MM.1S (cell line): ENCODE results near the gene DYNC1H1.

Experiments used
- EZH2 ChIP-seq: fragments of 300-600 bp; sonication (generic); optimal IDR thresholded peaks from 2 replicates; pipeline ENCODE3; 2017; ENCODE audit warnings: low read depth, mild to moderate bottlenecking, antibody characterized with exemption, low read length, mixed read lengths
- TF ChIP-seq, protein P1 (sequence below): fragments of 300-600 bp; sonication (generic); IDR thresholded peaks from 2 replicates; pipeline ENCODE4 v1.5.1; 2016; ENCODE audit warnings: antibody characterized with exemption, low read length, mixed read lengths

DNA sequence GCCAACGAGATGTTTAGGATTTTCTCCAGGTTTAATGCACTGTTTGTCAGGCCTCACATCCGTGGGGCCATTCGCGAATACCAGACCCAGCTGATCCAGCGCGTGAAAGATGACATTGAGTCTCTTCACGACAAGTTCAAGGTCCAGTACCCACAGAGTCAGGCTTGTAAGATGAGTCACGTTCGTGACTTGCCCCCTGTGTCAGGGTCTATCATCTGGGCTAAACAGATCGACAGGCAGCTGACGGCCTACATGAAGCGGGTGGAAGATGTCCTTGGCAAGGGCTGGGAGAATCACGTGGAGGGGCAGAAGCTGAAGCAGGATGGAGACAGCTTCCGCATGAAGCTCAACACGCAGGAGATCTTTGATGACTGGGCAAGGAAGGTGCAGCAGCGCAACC is 21.6 kb downstream of the DYNC1H1 start:
- TF ChIP-seq, protein P1, sequence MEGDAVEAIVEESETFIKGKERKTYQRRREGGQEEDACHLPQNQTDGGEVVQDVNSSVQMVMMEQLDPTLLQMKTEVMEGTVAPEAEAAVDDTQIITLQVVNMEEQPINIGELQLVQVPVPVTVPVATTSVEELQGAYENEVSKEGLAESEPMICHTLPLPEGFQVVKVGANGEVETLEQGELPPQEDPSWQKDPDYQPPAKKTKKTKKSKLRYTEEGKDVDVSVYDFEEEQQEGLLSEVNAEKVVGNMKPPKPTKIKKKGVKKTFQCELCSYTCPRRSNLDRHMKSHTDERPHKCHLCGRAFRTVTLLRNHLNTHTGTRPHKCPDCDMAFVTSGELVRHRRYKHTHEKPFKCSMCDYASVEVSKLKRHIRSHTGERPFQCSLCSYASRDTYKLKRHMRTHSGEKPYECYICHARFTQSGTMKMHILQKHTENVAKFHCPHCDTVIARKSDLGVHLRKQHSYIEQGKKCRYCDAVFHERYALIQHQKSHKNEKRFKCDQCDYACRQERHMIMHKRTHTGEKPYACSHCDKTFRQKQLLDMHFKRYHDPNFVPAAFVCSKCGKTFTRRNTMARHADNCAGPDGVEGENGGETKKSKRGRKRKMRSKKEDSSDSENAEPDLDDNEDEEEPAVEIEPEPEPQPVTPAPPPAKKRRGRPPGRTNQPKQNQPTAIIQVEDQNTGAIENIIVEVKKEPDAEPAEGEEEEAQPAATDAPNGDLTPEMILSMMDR: no peak
- TF ChIP-seq EZH2: no peak
